GM12892 (cell line): ENCODE data around the gene TCERG1.

Source experiments
- POLR2A ChIP-seq: IDR thresholded peaks from 2 replicates; pipeline ENCODE4 v1.6.1; 2011; ENCODE audit warnings: low read depth, low read length, control low read depth
- POLR2AphosphoS5 ChIP-seq: IDR thresholded peaks from 2 replicates; pipeline ENCODE4 v1.6.1; 2011; ENCODE audit warnings: low read depth, low read length, control low read depth
- TAF1 ChIP-seq: IDR thresholded peaks from 2 replicates; pipeline ENCODE4 v1.6.1; 2011; ENCODE audit warnings: low read depth, mild to moderate bottlenecking, control low read depth, low read length, borderline replicate concordance

DNA sequence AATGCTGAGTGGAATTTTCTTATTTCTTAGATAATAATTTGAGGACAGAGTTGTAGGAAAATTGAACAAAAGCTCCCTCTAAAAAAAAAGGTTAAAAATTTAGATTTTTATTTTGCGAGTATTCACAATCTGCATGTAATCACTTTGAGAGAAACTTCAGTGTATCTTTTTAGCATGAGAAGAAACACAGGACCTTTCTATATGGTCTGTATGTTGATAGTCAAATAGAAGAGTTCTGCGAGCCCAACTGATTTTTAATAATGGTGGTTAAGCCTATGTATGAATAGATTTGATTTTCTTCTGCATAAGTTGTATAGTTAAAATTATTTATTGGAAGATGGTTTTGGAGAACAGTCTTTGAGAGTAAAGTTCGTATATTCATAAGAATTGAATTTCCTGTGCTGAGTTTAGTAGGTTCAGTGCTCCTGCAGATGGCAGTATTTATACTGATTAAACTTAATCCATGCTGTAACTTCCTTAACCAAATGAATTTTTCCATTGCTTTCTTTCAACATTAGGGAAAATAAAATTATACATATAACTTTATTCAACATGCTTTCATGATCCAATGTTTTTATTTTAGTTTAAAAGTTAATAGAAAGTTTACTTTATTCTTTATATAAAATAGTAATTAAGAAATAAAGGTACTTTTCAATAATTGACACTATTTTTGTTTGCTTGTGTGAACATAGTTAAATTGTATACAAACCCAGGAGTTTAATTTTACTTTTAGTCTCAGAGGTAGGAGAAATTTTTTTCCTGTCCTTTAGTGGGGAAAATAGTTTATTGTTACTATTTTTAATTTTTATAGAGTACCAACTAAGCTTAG, 19.6 kb downstream of the TCERG1 start:
- no peak for TF ChIP-seq POLR2A
- no peak for TF ChIP-seq POLR2AphosphoS5
- TF ChIP-seq TAF1: no peak
